HG03571 (cell line): ENCODE data around the gene NTRK1.
"Not testable (repeated sequence)": the region's sequence is repeated elsewhere in the genome, so short reads cannot be mapped to it uniquely, and the experiment has no call there.

Source experiments
- ATAC-seq: cut with Tn5 transposase; IDR thresholded peaks from one replicate; pipeline ENCODE4 v1.9.1; 2021; ENCODE audit not compliant: unreplicated experiment

Gene NTRK1

GRCh38 chr1:156911577-156912298 is 51.1 kb downstream of the NTRK1 start:
- no peak for ATAC-seq

GRCh38 chr1:156912310-156912709 is 51.6 kb downstream of the NTRK1 start:
- ATAC-seq = no peak

- no peak for ATAC-seq
These were observed 52.5 kb downstream of the NTRK1 start for GRCh38 chr1:156912861-156913808.

DNA sequence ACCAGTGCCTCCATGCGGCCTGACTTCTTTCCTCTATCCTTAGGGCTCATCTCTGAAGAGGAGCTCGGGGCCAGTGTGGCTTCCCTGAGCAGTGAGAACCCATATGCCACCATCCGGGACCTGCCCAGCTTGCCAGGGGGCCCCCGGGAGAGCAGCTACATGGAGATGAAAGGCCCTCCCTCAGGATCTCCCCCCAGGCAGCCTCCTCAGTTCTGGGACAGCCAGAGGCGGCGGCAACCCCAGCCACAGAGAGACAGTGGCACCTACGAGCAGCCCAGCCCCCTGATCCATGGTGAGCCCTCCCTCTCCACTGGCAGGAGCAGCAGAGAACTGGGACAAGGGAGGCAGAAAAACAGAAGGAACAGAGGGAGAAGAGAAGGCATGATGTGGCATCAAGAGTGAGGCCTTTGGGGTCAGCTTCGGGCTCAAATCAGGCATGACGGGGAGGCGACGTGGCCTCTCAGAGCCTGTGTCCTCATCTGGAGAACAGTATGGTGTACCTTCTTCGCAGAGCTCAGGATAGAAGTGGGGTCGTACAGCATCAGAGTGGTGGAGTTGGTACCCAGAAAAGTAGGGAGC is 53.2 kb downstream of the NTRK1 start:
- ATAC-seq = no peak

- ATAC-seq = no peak
These were observed 53.8 kb downstream of the NTRK1 start for GRCh38 chr1:156914440-156914856.

DNA sequence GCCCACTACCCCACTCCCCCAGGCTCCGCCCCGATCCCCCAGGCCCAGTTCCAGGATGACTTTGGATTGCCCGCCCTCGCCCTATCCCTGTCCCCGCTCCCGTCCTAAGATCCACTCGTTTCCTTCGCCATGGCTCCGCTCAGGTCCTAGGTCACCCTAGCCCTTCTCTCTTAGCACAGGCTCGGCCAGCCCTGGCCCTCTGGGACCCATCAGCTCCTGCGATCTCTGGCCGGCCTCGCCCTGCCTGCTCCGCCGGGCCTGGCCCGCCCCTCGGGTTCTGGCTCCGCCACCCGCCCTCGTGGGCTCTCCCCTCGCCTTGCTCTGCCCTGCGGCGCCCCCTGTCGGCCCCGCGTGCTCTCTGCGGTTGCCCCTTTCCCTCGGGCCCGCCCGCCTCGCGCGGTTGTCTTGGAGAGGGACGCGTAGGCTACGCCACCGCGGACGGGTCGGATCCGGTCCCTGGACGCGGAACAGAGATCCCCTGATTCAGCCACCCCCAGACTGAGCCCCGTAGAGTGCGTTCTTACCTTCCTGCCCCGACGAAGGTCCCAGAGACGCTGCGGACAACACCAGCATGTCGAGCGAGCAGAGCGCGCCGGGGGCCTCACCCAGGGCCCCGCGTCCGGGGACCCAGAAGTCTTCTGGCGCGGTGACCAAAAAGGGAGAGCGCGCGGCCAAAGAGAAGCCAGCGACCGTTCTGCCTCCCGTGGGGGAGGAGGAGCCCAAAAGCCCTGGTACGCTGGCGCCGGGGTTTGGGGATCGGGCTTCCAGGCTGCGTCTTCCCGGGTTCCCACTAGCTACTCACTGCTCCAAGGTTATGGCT is 59.8 kb downstream of the NTRK1 start, which contains the start of gene LRRC71:
LRRC71 (plus strand) TSS at position 400 of the 820 bp plus-strand sequence; CDS start at position 572, 172 bp downstream.
- ATAC-seq = no peak

DNA sequence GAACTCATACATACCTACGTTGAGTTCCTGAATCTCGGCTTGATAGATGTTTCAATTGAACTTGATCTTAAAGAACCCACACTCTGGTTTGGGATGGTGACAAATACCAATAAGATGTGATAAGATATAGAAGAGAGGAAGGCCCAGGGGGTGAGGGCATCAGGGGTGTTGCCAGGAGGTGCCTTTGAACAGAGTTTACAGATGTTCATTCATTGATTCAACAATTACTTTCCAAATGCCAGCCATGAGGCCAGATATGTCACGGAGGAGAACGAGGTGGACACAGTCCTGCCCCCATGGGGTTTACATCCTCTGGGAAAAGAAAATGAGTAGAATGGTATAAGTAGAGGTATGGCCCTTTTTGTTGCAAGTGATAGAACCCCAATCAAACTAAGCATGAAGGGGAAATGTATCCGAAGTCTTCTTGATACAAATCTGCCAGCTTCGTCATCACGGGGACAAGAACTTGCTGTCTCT is 60.4 kb downstream of the NTRK1 start:
- no peak for ATAC-seq

- no peak for ATAC-seq
These were observed 62.5 kb downstream of the NTRK1 start for GRCh38 chr1:156922986-156923669.

- no peak for ATAC-seq
These were observed 63.2 kb downstream of the NTRK1 start for GRCh38 chr1:156923670-156924477.

GRCh38 chr1:156924478-156925153 is 64.0 kb downstream of the NTRK1 start:
- no peak for ATAC-seq

DNA sequence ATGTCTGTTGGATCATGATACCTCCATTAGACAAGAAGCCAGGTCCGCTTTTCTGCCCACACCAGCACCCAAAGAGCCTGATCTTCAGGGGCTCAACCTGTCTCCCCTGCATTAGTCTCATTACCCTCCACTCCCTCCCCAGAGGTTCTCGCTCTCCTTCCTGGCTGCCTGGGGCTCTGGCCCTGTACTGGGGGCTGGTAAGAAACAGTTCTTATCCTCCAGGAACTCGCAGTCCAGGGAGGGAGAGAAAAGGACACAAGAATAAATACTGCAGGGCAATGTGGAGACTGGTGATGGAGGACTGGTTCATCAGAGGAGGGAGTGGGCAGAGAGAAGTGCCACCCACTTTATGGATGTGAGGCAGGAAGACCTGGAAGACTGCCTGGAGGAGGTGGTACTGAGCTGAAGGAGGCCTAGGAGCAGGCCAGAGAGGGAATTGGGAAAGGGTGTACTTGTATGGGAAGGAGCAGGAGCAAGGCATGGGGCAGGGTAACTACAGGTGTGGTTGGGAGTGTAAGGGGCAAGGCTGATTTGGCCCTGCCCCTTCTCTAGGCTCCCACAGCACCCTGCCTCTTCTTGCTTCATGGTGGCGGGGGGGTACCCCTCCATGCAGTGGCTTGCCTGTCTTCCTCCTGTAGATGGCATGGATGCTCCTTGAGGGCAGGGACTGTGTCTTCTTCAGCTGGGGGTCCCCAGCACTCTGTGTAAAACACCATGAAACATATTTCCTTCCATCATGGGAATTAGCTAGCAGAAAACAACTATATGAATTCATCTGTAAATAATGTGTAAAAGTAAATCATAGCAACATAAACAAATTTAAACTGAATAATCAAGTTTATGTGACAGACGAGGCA is 64.7 kb downstream of the NTRK1 start:
- no peak for ATAC-seq

DNA sequence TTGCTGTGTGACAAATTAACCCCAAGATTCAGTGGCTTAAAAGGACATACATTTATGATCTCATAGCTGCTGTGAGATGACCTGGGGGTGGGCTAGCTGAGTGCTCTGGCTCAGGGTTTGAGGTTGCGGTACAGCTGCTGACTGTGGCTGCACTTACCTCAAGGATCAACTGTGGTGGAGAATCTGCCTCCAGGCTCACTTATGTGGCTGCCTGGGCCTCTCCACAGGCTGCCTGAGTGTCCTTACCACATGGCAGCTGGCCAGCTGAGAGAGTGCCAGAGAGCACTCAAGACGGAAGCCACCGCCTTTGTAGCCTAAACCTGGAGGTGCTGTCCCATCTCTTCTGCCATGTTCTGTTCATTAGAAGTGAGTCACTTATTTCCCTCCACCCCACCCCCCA is 65.5 kb downstream of the NTRK1 start:
- no peak for ATAC-seq

GRCh38 chr1:156926695-156927094 is 66.0 kb downstream of the NTRK1 start:
- not testable (repeated sequence) for ATAC-seq

DNA sequence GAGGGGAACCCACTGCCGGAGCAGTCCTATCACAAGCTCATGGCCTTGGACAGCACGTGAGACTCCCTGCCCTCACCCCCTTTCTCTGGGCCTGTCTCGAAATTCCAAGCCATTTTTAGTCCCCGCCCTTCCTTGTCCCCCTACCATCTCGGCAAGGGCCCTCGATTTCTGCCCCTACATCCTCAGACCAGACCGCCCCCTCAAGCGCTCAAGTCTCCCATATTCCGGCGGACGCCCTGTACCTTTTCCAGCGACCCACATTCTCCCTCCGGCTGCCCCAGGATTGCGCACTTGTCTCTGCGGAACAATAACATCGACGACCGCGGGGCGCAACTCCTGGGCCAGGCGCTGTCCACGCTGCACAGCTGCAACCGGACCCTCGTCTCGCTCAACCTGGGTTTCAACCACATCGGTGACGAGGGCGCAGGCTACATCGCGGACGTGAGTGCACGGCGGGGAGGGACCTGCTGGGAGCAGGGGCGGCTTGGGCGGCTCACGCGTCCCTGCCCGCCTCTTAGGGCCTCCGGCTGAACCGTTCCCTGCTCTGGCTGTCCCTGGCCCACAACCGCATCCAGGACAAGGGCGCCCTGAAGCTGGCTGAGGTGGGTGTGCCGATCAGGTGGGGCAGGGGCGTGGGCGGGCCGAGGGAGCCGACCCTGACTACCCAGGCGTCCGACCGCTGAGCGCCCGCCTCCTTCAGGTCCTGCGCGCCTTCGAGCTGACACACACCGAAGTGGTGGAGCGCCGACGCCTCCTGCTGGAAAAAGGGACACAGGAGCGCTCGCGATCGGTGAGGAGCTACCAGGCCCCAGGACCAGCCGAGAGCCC is 66.8 kb downstream of the NTRK1 start:
- ATAC-seq = no peak

DNA sequence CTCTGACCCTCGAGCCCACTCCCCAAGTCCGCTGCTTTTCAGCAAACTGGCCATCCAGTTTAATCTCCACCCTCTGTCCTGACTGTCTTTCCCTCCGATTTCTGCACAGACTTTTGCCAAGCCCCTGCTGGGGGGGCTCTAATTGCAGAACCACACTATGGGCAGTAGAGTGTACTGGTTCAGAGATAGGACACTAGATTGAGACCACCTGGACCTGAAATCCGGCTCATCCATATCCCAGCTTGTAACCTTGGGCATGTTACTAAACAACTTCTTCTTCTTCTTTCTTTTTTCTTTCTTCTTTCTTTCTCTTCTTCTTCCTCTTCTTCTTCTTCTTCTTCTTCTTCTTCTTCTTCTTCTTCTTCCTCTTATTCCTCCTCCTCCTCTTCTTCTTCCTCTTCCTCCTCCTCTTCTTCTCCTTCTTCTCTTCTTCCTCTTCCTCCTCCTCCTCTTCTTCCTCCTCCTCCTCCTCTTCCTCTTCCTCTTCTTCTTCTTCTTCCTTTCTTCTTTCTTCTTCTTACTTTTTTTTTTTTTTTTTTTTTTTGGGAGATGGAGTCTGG is 67.5 kb downstream of the NTRK1 start:
- no peak for ATAC-seq

GRCh38 chr1:156929596-156930238 is 69.1 kb downstream of the NTRK1 start:
- no peak for ATAC-seq
